Neural progenitor cell (in vitro differentiated cells): ENCODE data around the gene GADD45G.

Experiments used
- EZH2 ChIP-seq: fragments of 200-600 bp; sonication (generic); IDR thresholded peaks from 2 replicates; pipeline ENCODE4 v1.6.1; 2017; ENCODE audit warnings: antibody characterized with exemption, mild to moderate bottlenecking, moderate library complexity
- TF ChIP-seq, protein P1 (sequence below): fragments of 200-600 bp; sonication (generic); IDR thresholded peaks from 2 replicates; pipeline ENCODE4 v1.5.1; 2017; ENCODE audit warnings: antibody characterized with exemption, mild to moderate bottlenecking

DNA sequence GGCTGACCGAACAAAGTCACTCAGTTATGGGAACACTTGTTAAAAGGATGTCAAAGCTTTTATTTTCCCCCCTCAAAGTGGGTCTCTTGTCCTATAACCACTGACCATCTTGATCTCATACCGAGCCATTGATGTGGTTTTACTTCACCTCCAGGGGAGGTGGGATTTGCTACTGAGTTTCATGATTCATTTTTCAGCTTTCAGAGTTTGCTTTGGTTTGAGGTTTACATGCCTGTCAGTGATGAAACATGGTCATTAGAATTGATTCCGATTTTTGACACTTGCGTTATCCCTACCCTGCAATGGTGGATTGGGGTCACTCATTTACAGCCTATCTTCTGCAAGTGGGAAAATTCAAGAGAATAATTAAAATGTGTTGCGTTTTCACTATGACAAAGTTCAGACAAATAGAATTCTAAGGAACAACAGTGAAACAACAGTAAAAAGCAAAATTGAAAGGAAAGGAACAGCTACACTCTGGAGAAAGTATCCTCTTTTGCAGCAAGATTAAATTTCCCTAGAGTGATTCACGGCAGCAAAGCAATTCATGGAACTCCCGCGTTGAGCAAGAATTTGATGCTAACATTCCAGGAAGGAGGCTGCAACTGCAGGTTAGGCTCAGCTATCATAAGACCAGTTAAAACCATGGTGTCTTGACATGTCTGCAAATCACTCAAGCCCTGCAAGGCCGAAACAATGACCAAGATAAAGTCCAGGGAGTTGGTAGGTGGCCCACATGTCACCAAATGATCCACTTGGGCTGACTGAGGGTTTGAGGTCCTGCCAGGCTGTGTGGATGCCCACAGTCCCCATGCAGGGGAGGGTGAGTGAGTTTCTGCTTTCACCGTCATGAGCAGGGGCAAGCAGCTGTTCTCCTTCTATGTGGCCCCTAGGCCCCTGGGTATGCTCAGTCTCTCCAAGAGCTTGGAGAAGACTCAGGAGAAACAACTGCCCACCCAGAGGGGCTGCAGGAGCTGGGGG lies 9.4 kb downstream of the GADD45G start:
- TF ChIP-seq, protein P1, sequence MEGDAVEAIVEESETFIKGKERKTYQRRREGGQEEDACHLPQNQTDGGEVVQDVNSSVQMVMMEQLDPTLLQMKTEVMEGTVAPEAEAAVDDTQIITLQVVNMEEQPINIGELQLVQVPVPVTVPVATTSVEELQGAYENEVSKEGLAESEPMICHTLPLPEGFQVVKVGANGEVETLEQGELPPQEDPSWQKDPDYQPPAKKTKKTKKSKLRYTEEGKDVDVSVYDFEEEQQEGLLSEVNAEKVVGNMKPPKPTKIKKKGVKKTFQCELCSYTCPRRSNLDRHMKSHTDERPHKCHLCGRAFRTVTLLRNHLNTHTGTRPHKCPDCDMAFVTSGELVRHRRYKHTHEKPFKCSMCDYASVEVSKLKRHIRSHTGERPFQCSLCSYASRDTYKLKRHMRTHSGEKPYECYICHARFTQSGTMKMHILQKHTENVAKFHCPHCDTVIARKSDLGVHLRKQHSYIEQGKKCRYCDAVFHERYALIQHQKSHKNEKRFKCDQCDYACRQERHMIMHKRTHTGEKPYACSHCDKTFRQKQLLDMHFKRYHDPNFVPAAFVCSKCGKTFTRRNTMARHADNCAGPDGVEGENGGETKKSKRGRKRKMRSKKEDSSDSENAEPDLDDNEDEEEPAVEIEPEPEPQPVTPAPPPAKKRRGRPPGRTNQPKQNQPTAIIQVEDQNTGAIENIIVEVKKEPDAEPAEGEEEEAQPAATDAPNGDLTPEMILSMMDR = no peak
- TF ChIP-seq EZH2 = no peak
